WTC11 (cell line): ENCODE measurements around the gene PRKCZ. TPM values are rescaled to one million over a fixed set of nuclear protein-coding genes. Genes with fewer than 3 reads are reported as not detected.

Experiments
- ATAC-seq: fragments of 200-7000 bp; cut with Tn5 transposase; 2 replicates; pipeline ENCODE4 v1.10.0; 2021; ENCODE audit warnings: mild to moderate bottlenecking, moderate library complexity
- CTCF ChIA-PET: fragments of 300-600 bp; sonication (Branson Sonifier 250); formaldehyde crosslinking; loops from one replicate; lab custom pipeline; 2021; ENCODE audit warnings: antibody characterized with exemption; lab: Charles Lee
- POLR2A ChIA-PET: fragments of 350-600 bp; sonication (Branson Sonifier 250); formaldehyde crosslinking; loops from one replicate; lab custom pipeline; 2021; ENCODE audit warnings: antibody characterized with exemption; lab: Charles Lee
- DNase-seq: peaks from one replicate; pipeline ENCODE4 v3.0.0; 2021; ENCODE audit warnings: low spot score
- H3K27ac Mint-ChIP-seq: 2 replicates; pipeline ENCODE4 v1.8.0; 2021; ENCODE audit warnings: mixed read lengths
- H3K27me3 Mint-ChIP-seq: 2 replicates; pipeline ENCODE4 v1.8.0; 2021; ENCODE audit warnings: low read depth, mild to moderate bottlenecking, moderate library complexity, mixed read lengths
- H3K36me3 Mint-ChIP-seq: 2 replicates; pipeline ENCODE4 v1.8.0; 2021; ENCODE audit warnings: mixed read lengths
- H3K4me1 Mint-ChIP-seq: 2 replicates; pipeline ENCODE4 v1.8.0; 2022; ENCODE audit warnings: mixed read lengths
- H3K4me3 Mint-ChIP-seq: 2 replicates; pipeline ENCODE4 v1.8.0; 2021; ENCODE audit warnings: mild to moderate bottlenecking, moderate library complexity, mixed read lengths
- H3K9me3 Mint-ChIP-seq: 2 replicates; pipeline ENCODE4 v1.8.0; 2021; ENCODE audit warnings: mixed read lengths
- CDX4 ChIP-seq: fragments of 250-450 bp; sonication (Bioruptor Pico); IDR thresholded peaks from 2 replicates; pipeline ENCODE4 v1.9.0; 2021; ENCODE audit warnings: moderate library complexity, mild to moderate bottlenecking, inconsistent platforms, borderline replicate concordance
- CREM ChIP-seq: sonication (generic); formaldehyde crosslinking; IDR thresholded peaks from 2 replicates; pipeline ENCODE4 v1.8.1; 2022; ENCODE audit warnings: mild to moderate bottlenecking, missing genetic modification reagents, moderate library complexity
- E2F5 ChIP-seq: sonication (generic); formaldehyde crosslinking; IDR thresholded peaks from 2 replicates; pipeline ENCODE4 v1.8.1; 2022; ENCODE audit warnings: mild to moderate bottlenecking, moderate library complexity, missing genetic modification reagents
- GABPB1 ChIP-seq: sonication (generic); formaldehyde crosslinking; IDR thresholded peaks from 2 replicates; pipeline ENCODE4 v1.8.1; 2023; ENCODE audit warnings: mild to moderate bottlenecking, missing genetic modification reagents
- GTF2I ChIP-seq: fragments of 250-450 bp; sonication (Bioruptor Pico); conservative IDR thresholded peaks from 2 replicates; pipeline ENCODE4 v1.4.0; 2021; ENCODE audit warnings: mild to moderate bottlenecking
- KAT7 ChIP-seq: sonication (generic); formaldehyde crosslinking; IDR thresholded peaks from 2 replicates; pipeline ENCODE4 v1.8.1; 2023; ENCODE audit warnings: missing genetic modification reagents, mild to moderate bottlenecking, borderline replicate concordance
- MLX ChIP-seq: sonication (generic); formaldehyde crosslinking; IDR thresholded peaks from 2 replicates; pipeline ENCODE4 v1.8.1; 2023; ENCODE audit warnings: mild to moderate bottlenecking, missing genetic modification reagents, moderate library complexity
- NFE2L1 ChIP-seq: sonication (generic); formaldehyde crosslinking; IDR thresholded peaks from 2 replicates; pipeline ENCODE4 v1.8.1; 2023; ENCODE audit warnings: missing genetic modification reagents
- RELA ChIP-seq: sonication (generic); formaldehyde crosslinking; IDR thresholded peaks from 2 replicates; pipeline ENCODE4 v1.8.1; 2022; ENCODE audit warnings: missing genetic modification reagents, mild to moderate bottlenecking, borderline replicate concordance
- STAT6 ChIP-seq: sonication (generic); formaldehyde crosslinking; conservative IDR thresholded peaks from 2 replicates; pipeline ENCODE4 v1.8.1; 2023; ENCODE audit warnings: mild to moderate bottlenecking, low read depth, missing genetic modification reagents, moderate library complexity
- ZBTB43 ChIP-seq: sonication (generic); formaldehyde crosslinking; IDR thresholded peaks from 2 replicates; pipeline ENCODE4 v1.8.1; 2023; ENCODE audit warnings: mild to moderate bottlenecking, missing genetic modification reagents
- ZMAT4 ChIP-seq: fragments of 250-450 bp; sonication (Bioruptor Pico); IDR thresholded peaks from 2 replicates; pipeline ENCODE4 v1.9.0; 2021; ENCODE audit warnings: mild to moderate bottlenecking
- ZNF219 ChIP-seq: sonication (generic); formaldehyde crosslinking; IDR thresholded peaks from 2 replicates; pipeline ENCODE4 v1.8.0; 2023; ENCODE audit warnings: missing genetic modification reagents, mild to moderate bottlenecking, borderline replicate concordance
- ZNF425 ChIP-seq: fragments of 250-450 bp; sonication (Bioruptor Pico); conservative IDR thresholded peaks from 2 replicates; pipeline ENCODE4 v1.9.0; 2021; ENCODE audit warnings: mild to moderate bottlenecking
- ZNF532 ChIP-seq: fragments of 250-450 bp; sonication (Bioruptor Pico); IDR thresholded peaks from 2 replicates; pipeline ENCODE4 v1.9.0; 2021; ENCODE audit warnings: mild to moderate bottlenecking, borderline replicate concordance
- total RNA-seq: library from RNA; stranded (reverse); gene quantifications from 3 replicates; pipeline ENCODE4 v1.2.3, GENCODE V29; 2021

PRKCZ gene
- total RNA-seq, 1 experiment from 2014 or later: 52.5 TPM

GRCh38 chr1:2136386-2137235, 86.4 kb downstream of the PRKCZ start:
- Mint-ChIP-seq H3K27ac (peak overlapping the region; percentile 81), H3K27me3 (no peaks in the 10 kb centered on the region; the same call in 1 of the 2 replicates), H3K4me3 (no peak overlapping the region), H3K9me3 (no peaks in the 10 kb centered on the region), H3K4me1 (peaks cover 9% of the 10 kb centered on the region), H3K36me3 (0 out of 2 replicates have a peak, but pooled peaks cover 2% of the 10 kb centered on the region)
- DNase-seq (no peak), ATAC-seq (no peak)
- CTCF ChIA-PET: interaction anchor here (1.1 kb wide), 1 partner anchor 38 kb away, joined by 3 read pairs; no protein-coding TSS in a partner anchor
- TF ChIP-seq GABPB1 (CRISPR knock-in tag) (no peak), ZNF425 (CRISPR knock-in tag) (no peak), E2F5 (CRISPR knock-in tag) (no peak), KAT7 (CRISPR knock-in tag) (no peak), CDX4 (CRISPR knock-in tag) (no peak), STAT6 (CRISPR knock-in tag) (no peak), GTF2I (CRISPR knock-in tag) (no peak)
- POLR2A ChIA-PET: no interaction called here

- CTCF ChIA-PET: interaction anchor here (1.1 kb wide), 1 partner anchor 37 kb away, joined by 3 read pairs; no protein-coding TSS in a partner anchor
- ATAC-seq: no peak
- peak overlapping the region; percentile 79 for H3K27ac Mint-ChIP-seq
- TF ChIP-seq GABPB1 (CRISPR knock-in tag): no peak
- no peak for TF ChIP-seq ZBTB43 (CRISPR knock-in tag)
- no peak for TF ChIP-seq ZNF532
- TF ChIP-seq ZMAT4 (CRISPR knock-in tag): no peak
- TF ChIP-seq CREM: no peak
- TF ChIP-seq MLX: no peak
- TF ChIP-seq NFE2L1 (CRISPR knock-in tag): no peak
- no peak for TF ChIP-seq ZNF219 (CRISPR knock-in tag)
- TF ChIP-seq RELA (CRISPR knock-in tag): no peak
Observed at GRCh38 chr1:2137257-2138121, 87.3 kb downstream of the PRKCZ start.

More at GRCh38 chr1:2137257-2138121, 87.3 kb downstream of the PRKCZ start:
- no peak for DNase-seq
- H3K4me1 Mint-ChIP-seq: peaks cover 5% of the 10 kb centered on the region
- H3K9me3 Mint-ChIP-seq: no peaks in the 10 kb centered on the region
- POLR2A ChIA-PET: no interaction called here
- 0 out of 2 replicates have a peak, but pooled peaks cover 2% of the 10 kb centered on the region for H3K36me3 Mint-ChIP-seq
- no peak overlapping the region for H3K4me3 Mint-ChIP-seq
- no peaks in the 10 kb centered on the region; the same call in 1 of the 2 replicates for H3K27me3 Mint-ChIP-seq
